Inferior parietal cortex (tissue), 1 donor: ENCODE results near the gene LRRFIP1.
"Not testable (repeated sequence)": the region's sequence is repeated elsewhere in the genome, so short reads cannot be mapped to it uniquely, and the experiment has no call there.

Experiments used
- DNase-seq: peaks from one replicate; pipeline ENCODE4 v3.0.0-alpha.2; 2016; ENCODE audit errors: extremely low spot score

The LRRFIP1 gene

GRCh38 chr2:237746302-237747080, 119.1 kb downstream of the LRRFIP1 start:
- DNase-seq, result no peak

- no peak for DNase-seq
These were observed 119.8 kb downstream of the LRRFIP1 start for GRCh38 chr2:237747189-237747588.

GRCh38 chr2:237749002-237749401, 121.6 kb downstream of the LRRFIP1 start:
- DNase-seq, result no peak

GRCh38 chr2:237749961-237750360, 122.6 kb downstream of the LRRFIP1 start:
- DNase-seq, result no peak

GRCh38 chr2:237750441-237750840, 123.1 kb downstream of the LRRFIP1 start:
- DNase-seq, result not testable (repeated sequence)

GRCh38 chr2:237752761-237753165, 125.4 kb downstream of the LRRFIP1 start:
- DNase-seq, result no peak

GRCh38 chr2:237754182-237754581, 126.8 kb downstream of the LRRFIP1 start:
- DNase-seq, result no peak

- no peak for DNase-seq
These were observed 127.3 kb downstream of the LRRFIP1 start for GRCh38 chr2:237754626-237755248.

GRCh38 chr2:237757616-237758015, 130.2 kb downstream of the LRRFIP1 start:
- DNase-seq, result no peak

GRCh38 chr2:237758185-237758584, 130.8 kb downstream of the LRRFIP1 start:
- no peak for DNase-seq

GRCh38 chr2:237759176-237759575, 131.8 kb downstream of the LRRFIP1 start:
- no peak for DNase-seq

GRCh38 chr2:237760506-237761502, 133.4 kb downstream of the LRRFIP1 start:
- no peak for DNase-seq

- DNase-seq, result not testable (repeated sequence)
These were observed 135.2 kb downstream of the LRRFIP1 start for GRCh38 chr2:237762291-237763182.

GRCh38 chr2:237763812-237764211, 136.4 kb downstream of the LRRFIP1 start:
- no peak for DNase-seq

- not testable (repeated sequence) for DNase-seq
These were observed 137.7 kb downstream of the LRRFIP1 start for GRCh38 chr2:237765122-237765521.

GRCh38 chr2:237765875-237766274, 138.5 kb downstream of the LRRFIP1 start:
- no peak for DNase-seq

GRCh38 chr2:237766340-237766739, 139.0 kb downstream of the LRRFIP1 start:
- DNase-seq, result no peak

GRCh38 chr2:237772513-237772912, 145.1 kb downstream of the LRRFIP1 start:
- no peak for DNase-seq

GRCh38 chr2:237773826-237774225, 146.4 kb downstream of the LRRFIP1 start:
- no peak for DNase-seq

- peak; percentile 52 for DNase-seq
These were observed 147.6 kb downstream of the LRRFIP1 start for GRCh38 chr2:237774811-237775553.
